D721Med (cell line): Measurements from ENCODE around the gene CCDC192.

Experiments used
- DNase-seq: peaks from one replicate; pipeline ENCODE4 v3.0.0; 2011; ENCODE audit warnings: low spot score; ENCODE audit not compliant: insufficient read length
- FAIRE-seq: peaks from 2 replicates; lab custom pipeline; 2011; peaks lifted over from hg19 to GRCh38; lab: Jason Lieb, UNC
- TF ChIP-seq, protein P1 (sequence below): IDR thresholded peaks from 2 replicates; pipeline ENCODE4 v1.5.1; 2012; ENCODE audit warnings: mild to moderate bottlenecking, control low read depth; ENCODE audit not compliant: insufficient read depth; ENCODE audit errors: missing control alignments

The CCDC192 gene

DNA sequence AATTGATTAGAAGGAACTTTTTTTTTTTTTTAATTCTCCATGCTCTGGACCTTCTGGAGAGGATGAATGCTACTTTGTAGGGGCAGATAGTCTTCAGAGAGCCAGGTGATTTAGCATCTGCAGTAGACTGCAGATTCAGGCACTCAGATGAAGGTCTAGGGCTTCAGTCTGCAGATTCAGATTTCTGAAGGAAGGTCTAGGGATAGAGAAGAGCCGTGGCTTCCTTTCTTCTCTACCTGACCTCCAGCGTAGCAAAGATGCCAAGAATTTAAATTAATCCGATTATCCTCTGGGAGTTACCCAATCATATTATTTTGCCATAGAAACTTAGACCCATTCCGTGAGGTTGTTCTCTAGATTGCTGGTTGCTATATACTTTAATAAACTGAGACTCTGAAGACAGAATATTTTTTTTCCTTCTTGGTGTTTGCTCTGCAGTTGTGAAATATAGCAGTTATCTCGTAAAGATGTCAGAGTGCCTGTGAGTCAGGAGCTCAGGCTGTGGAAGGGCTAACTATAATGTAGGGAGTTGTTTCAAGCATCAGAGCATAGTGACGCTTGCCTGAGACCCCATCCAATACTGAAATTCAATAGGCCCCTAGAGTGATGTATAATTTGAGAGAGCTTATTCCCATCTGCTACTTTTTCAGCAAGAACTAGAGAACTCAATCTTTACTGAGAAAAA, 247.7 kb downstream of the CCDC192 start:
- TF ChIP-seq, protein P1, sequence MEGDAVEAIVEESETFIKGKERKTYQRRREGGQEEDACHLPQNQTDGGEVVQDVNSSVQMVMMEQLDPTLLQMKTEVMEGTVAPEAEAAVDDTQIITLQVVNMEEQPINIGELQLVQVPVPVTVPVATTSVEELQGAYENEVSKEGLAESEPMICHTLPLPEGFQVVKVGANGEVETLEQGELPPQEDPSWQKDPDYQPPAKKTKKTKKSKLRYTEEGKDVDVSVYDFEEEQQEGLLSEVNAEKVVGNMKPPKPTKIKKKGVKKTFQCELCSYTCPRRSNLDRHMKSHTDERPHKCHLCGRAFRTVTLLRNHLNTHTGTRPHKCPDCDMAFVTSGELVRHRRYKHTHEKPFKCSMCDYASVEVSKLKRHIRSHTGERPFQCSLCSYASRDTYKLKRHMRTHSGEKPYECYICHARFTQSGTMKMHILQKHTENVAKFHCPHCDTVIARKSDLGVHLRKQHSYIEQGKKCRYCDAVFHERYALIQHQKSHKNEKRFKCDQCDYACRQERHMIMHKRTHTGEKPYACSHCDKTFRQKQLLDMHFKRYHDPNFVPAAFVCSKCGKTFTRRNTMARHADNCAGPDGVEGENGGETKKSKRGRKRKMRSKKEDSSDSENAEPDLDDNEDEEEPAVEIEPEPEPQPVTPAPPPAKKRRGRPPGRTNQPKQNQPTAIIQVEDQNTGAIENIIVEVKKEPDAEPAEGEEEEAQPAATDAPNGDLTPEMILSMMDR, result no peak
- DNase-seq, result no peak
- no peak for FAIRE-seq

DNA sequence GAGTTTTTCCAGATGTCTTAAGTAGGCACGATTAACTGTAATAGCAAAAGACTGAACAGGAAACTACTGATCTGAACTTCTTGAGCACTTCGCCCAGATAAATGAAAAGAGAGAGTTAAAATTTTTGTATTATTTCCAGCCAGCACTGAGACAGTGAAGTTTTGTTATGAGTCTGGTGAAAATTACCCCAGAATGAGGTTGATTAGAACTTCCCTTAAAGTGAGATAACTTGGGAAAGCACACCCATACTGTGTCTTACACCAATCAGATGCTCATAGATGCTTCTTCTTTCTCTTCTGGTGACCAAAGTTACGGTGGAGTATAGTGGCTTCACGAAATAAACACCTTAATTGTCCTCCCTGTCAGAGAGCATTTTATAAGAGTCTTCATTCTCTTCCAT, 248.6 kb downstream of the CCDC192 start:
- FAIRE-seq (no peak), DNase-seq (no peak)
- TF ChIP-seq, protein P1, result no peak

DNA sequence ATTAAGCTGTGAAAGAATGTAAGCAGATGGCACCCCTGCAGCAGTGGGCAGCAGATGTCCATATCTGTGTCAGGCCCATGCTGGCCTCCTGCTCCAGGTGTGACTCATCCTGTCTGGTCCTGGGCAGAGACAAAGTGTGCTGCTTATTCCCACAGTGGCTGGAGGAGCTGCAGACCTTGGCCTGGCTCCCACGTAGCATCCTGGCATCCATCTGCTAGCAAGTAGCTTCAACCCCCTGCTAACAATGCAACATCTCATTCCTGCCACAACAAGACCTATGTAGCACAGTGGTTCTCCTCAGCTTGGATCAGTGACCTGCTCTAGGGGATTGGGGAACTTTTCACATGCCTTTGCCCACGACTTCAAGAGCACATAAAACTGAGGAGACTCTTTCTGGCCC, 254.0 kb downstream of the CCDC192 start:
- FAIRE-seq (no peak), DNase-seq (no peak)
- TF ChIP-seq, protein P1, result no peak

DNA sequence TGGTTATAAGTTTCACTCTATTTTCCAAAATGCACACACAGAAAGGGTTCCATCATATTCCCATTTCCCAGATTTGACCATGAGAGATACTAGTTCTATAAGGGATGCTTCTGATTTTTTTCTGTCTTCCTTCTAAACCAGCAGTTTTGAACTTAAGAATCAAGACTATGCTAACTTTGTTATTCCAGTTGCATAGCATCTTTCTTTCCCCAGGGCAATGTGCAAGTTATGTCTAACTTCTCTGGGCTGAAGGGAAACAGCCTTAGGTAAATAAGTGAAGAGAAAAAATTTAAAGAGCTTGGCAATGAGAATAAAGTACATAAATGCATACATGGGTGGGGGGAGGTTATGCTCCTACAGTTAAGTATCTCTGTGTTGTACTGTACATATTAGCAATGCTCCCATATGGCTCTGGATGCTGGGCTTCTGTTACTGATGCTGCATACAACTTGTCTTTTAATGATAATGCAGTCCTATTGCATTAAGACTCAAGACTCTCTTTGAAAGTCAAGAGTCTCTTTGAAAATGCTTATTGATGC, 254.6 kb downstream of the CCDC192 start:
- FAIRE-seq (peak; percentile 66), DNase-seq (no peak)
- TF ChIP-seq, protein P1, result no peak

DNA sequence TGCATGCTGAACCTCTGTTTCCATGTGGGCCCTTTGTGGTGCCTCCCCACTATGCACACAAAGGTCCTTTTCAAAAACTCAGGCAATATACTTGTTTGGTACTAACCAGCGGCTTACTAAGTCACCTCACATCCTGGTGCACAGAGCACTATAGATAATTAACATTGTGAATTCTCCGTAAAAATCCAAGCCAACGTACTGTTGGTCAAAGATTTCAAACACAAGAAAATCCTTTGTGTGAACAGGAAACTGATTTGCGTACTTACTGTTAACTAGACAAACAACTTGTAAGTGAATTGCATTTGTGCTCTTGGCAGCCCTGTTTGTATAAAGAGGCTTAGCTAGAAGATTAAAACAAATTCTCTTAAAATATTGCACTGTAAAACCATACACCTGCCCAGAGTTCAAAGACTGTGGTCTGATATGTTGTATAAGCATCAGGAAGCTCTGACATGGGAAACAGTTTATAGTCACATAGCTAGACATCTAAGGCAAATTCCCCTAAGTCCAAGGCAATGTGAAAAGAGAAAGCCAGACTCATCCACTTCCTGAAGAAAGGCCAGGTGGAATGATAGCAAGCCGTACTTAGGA, 255.3 kb downstream of the CCDC192 start:
- TF ChIP-seq, protein P1, result no peak
- no peak for DNase-seq
- FAIRE-seq, result no peak

DNA sequence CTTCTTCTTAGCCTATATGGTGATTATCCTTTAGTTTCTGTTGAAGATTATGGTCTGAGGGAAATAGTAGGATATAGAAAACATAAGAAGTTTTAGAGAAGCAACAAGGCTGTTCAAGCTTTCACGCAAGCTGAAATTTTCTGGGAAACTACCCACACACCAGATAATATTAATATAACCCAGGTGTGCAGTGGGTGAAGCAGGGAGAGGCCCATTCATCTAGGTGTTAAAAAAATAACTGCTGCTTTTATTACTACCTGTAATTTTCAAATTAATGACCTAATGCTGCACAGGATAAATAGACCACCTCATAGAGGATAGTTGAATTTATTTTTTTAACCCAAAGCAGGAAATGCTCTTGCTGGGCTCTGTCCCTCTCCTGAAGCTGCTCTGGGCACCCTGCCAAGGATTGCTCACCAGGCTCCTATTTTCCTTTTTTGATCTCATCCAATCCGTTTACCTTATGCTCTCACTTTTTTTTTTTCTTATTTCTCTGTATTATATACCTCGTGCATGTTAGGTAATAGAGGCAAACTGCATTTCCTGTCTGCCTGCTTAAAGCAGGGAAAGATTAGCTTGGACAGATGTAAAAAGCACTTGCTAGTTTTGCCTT, 256.1 kb downstream of the CCDC192 start:
- FAIRE-seq (no peak), DNase-seq (no peak)
- TF ChIP-seq, protein P1, result no peak

DNA sequence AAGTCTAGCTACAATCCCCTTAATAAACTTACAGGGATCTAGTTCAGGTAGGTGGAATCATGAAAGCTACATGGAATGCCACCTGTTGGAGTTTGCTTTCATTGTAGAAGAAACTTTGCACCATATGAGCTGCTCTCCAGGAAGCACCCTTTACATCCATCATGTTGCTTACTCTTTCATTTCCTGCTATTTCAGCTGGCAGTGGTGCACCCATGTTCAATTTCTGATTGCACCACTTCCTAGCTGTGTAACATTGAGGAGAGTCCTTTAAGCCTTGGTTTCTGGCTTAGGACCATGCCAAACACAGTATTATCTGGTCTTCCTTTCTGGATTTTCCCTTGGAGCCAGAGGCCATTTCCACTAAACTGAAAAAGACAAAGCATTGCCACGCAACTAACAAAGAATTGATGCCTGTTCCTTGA, 257.1 kb downstream of the CCDC192 start:
- DNase-seq, result no peak
- FAIRE-seq, result no peak
- TF ChIP-seq, protein P1, result no peak
